HepG2 (cell line): ENCODE results near the gene SLC35F6. TPM values are rescaled to one million over a fixed set of nuclear protein-coding genes. Genes with fewer than 3 reads are reported as not detected.
A peak's percentile ranks its signal among the peaks of the same experiment; 100 is the strongest.

Source experiments
- ATAC-seq: fragments of 200-7000 bp; cut with Tn5 transposase; 3 replicates; pipeline ENCODE4 v1.9.1; 2020; ENCODE audit warnings: mild to moderate bottlenecking, moderate library complexity
- BruUV-seq: library from RNA; stranded (reverse); fragments of 400-500 nt; replicated peaks from 2 replicates; lab custom pipeline; 2021; lab: Mats Ljungman, UMichigan
- CTCF ChIA-PET: fragments of 300-600 bp; formaldehyde crosslinking; extraction: SDS; loops from one replicate; lab custom pipeline; 2021; ENCODE audit warnings: low total read pairs, inconsistent platforms, low intra/inter-chr PET ratio; lab: Yijun Ruan, JAX
- POLR2A ChIA-PET: fragments of 350-600 bp; sonication (Branson Sonifier 250); formaldehyde crosslinking; loops from one replicate; lab custom pipeline; 2020; ENCODE audit warnings: antibody characterized with exemption, inconsistent platforms; lab: Yijun Ruan, JAX
- DNase-seq: peaks from one replicate; pipeline ENCODE4 v3.0.0-alpha.2; 2015; ENCODE audit warnings: low spot score
- FAIRE-seq: peaks from 3 replicates; lab custom pipeline; 2011; peaks lifted over from hg19 to GRCh38; lab: Jason Lieb, UNC
- H2AFZ ChIP-seq: one replicate; pipeline ENCODE4 v1.6.1; 2011; ENCODE audit warnings: low read length, inconsistent platforms
- H3K27ac ChIP-seq: fragments of 300-600 bp; 3 replicates; pipeline ENCODE4 v1.8.0; 2011; ENCODE audit warnings: mixed run types, mild to moderate bottlenecking, mixed read lengths, low read length, inconsistent platforms; ENCODE audit not compliant: insufficient read depth; ENCODE audit errors: extremely low read length
- H3K27me3 ChIP-seq, 2 experiments: fragments of 200-600 bp in 1 of 2; 2 replicates in 1 of 2; 3 replicates in 1 of 2; pipeline versions ENCODE4 v1.6.0 to v1.8.0; 2011; ENCODE audit warnings: low read length in 2 of 2, mild to moderate bottlenecking in 2 of 2, moderate library complexity in 2 of 2, inconsistent platforms in 1 of 2; ENCODE audit not compliant: insufficient read depth in 2 of 2, control insufficient read depth in 1 of 2
- H3K36me3 ChIP-seq, 2 experiments: fragments of 200-600 bp in 1 of 2; replicated peaks in 1 of 2; 2 replicates in 1 of 2; 3 replicates in 1 of 2; pipeline versions ENCODE4 v1.5.1 to v1.8.0; 2011; ENCODE audit warnings: low read length in 2 of 2, inconsistent platforms in 1 of 2; ENCODE audit not compliant: insufficient read depth in 2 of 2, control insufficient read depth in 1 of 2
- H3K4me1 ChIP-seq: 2 replicates; pipeline ENCODE4 v1.5.1; 2012; ENCODE audit warnings: low read length, inconsistent platforms; ENCODE audit not compliant: insufficient read depth
- H3K4me2 ChIP-seq: 2 replicates; pipeline ENCODE4 v1.6.0; 2011; ENCODE audit warnings: low read depth, low read length, inconsistent platforms
- H3K4me3 ChIP-seq, 3 experiments: fragments of 200-600 bp in 1 of 3; sonication (generic), shearing (Covaris generic) in 1 of 3; replicated peaks in 1 of 3; 2 replicates each; pipeline ENCODE4 v1.5.1; 2011 to 2016; ENCODE audit warnings: low read length in 3 of 3, inconsistent platforms in 2 of 3, low read depth in 2 of 3, mild to moderate bottlenecking in 2 of 3, control low read depth in 1 of 3, mixed read lengths in 1 of 3; ENCODE audit not compliant: insufficient read depth in 1 of 3
- H3K79me2 ChIP-seq: one replicate; pipeline ENCODE4 v1.6.1; 2011; ENCODE audit warnings: low read length, inconsistent platforms; ENCODE audit not compliant: insufficient read depth
- H3K9ac ChIP-seq: 2 replicates; pipeline ENCODE4 v1.6.0; 2011; ENCODE audit warnings: mild to moderate bottlenecking, low read depth, low read length, inconsistent platforms; ENCODE audit not compliant: insufficient read depth
- H3K9me3 ChIP-seq: 2 replicates; pipeline ENCODE4 v1.5.1; 2012; ENCODE audit warnings: mild to moderate bottlenecking, low read length
- H4K20me1 ChIP-seq: 2 replicates; pipeline ENCODE4 v1.6.0; 2011; ENCODE audit warnings: inconsistent platforms, mild to moderate bottlenecking, low read length, moderate library complexity; ENCODE audit not compliant: insufficient read depth
- MAFF ChIP-seq: IDR thresholded peaks from 2 replicates; pipeline ENCODE4 v1.6.1; 2011; ENCODE audit warnings: low read depth, low read length, improper control_type of control experiment
- MAFK ChIP-seq, 2 experiments: IDR thresholded peaks in 1 of 2; conservative IDR thresholded peaks in 1 of 2; 2 replicates each; pipeline ENCODE4 v1.6.1; 2011; ENCODE audit warnings: improper control_type of control experiment in 2 of 2, low read length in 2 of 2
- PITX1 ChIP-seq: sonication (generic); formaldehyde crosslinking; IDR thresholded peaks from 2 replicates; pipeline ENCODE4 v1.5.1; 2020; ENCODE audit warnings: mild to moderate bottlenecking, missing genetic modification reagents
- SATB2 ChIP-seq: sonication (generic); formaldehyde crosslinking; IDR thresholded peaks from 2 replicates; pipeline ENCODE4 v1.5.0; 2020; ENCODE audit warnings: missing genetic modification reagents
- UBTF ChIP-seq: sonication (generic); formaldehyde crosslinking; IDR thresholded peaks from 2 replicates; pipeline ENCODE4 v1.4.0; 2020; ENCODE audit warnings: mild to moderate bottlenecking, missing genetic modification reagents
- ZNF24 ChIP-seq: fragments of 450-650 bp; IDR thresholded peaks from 2 replicates; pipeline ENCODE4 v1.6.1; 2017; ENCODE audit warnings: antibody characterized with exemption, mild to moderate bottlenecking
- ZNF337 ChIP-seq: sonication (generic); formaldehyde crosslinking; IDR thresholded peaks from 2 replicates; pipeline ENCODE4 v1.5.1; 2020; ENCODE audit warnings: missing genetic modification reagents, low read depth, mild to moderate bottlenecking, borderline replicate concordance
- ZNF629 ChIP-seq: sonication (generic); formaldehyde crosslinking; conservative IDR thresholded peaks from 2 replicates; pipeline ENCODE4 v1.5.0; 2020; ENCODE audit warnings: missing genetic modification reagents
- ZNF672 ChIP-seq: sonication (generic); formaldehyde crosslinking; IDR thresholded peaks from 2 replicates; pipeline ENCODE4 v1.8.1; 2022; ENCODE audit warnings: missing genetic modification reagents
- ZNF691 ChIP-seq: sonication (generic); formaldehyde crosslinking; IDR thresholded peaks from 2 replicates; pipeline ENCODE4 v1.4.0; 2020; ENCODE audit warnings: missing genetic modification reagents, low read depth, mild to moderate bottlenecking, borderline replicate concordance
- WGBS: methylation state at CpG from one replicate; pipeline ENCODE4 v1.1.6; 2017; ENCODE audit warnings: low lambda C conversion rate; 5-methylcytosine and 5-hydroxymethylcytosine counted together
- in situ Hi-C: cut with HindIII; loops from 2 replicates; pipeline ENCODE4 v1.10.0; 2017; ENCODE audit warnings: low pct_unique_long_range_greater_than_20kb; ENCODE audit not compliant: extremely low pct_ligation_motif_present
- intact Hi-C: fragments of 100-400 bp; cut with micrococcal nuclease; formaldehyde crosslinking; loops from one replicate; pipeline ENCODE4 v1.10.0; 2022; ENCODE audit not compliant: unreplicated experiment
- polyA plus RNA-seq, 8 experiments: library from polyadenylated mRNA; depleted of rRNA in 3 of 8; stranded (reverse) in 7 of 8; unstranded in 1 of 8; fragments of >200 nt; fragmentation: Illumina TruSeq in 4 of 8; extraction: Trizol in 4 of 8; gene quantifications; 2 replicates each; pipeline versions ENCODE4 v1.2.1 to v1.2.3, GENCODE V29; 2011 to 2016; ENCODE audit warnings: low read depth in 4 of 8, missing spikeins in 1 of 8, mixed read lengths in 1 of 8; ENCODE audit not compliant: insufficient read depth in 1 of 8
- total RNA-seq, 5 experiments: library from RNA; depleted of rRNA; stranded (reverse); fragments of >200 nt; fragmentation: Illumina TruSeq; extraction: Trizol; gene quantifications; 2 replicates each; pipeline ENCODE4 v1.2.3, GENCODE V29; 2016; ENCODE audit warnings: low read depth in 1 of 5

Gene SLC35F6
- total and polyA plus RNA-seq, 2 of the 13 experiments (the other 11 are each of a cell fraction or from before 2014, with no cell fraction given), result 15.2 to 21.2 TPM

GRCh38 chr2:26811791-26812694 is 48.0 kb downstream of the SLC35F6 start:
- Histone ChIP-seq H2AFZ (no peak overlapping the region), H3K36me3 (no peaks in the 10 kb centered on the region), H3K27ac (no peak overlapping the region), H3K4me1 (no peaks in the 10 kb centered on the region), H4K20me1 (no peaks in the 10 kb centered on the region), H3K9ac (no peak overlapping the region), H3K27me3 (peaks cover 6 to 40% of the 10 kb centered on the region in 2 experiments; a peak in 3 of 5 replicates), H3K79me2 (no peaks in the 10 kb centered on the region), H3K4me3 (no peak overlapping the region), H3K4me2 (no peak overlapping the region), H3K9me3 (no peaks in the 10 kb centered on the region)
- FAIRE-seq (no peak), ATAC-seq (peak; percentile 58), DNase-seq (no peak)
- ChIA-PET CTCF (no interaction called here), POLR2A (no interaction called here)
- no TSS peak for BruUV-seq
- in situ Hi-C loops, result no loop called here
- no peak for TF ChIP-seq ZNF337 (CRISPR knock-in tag)
- no peak for TF ChIP-seq UBTF (CRISPR knock-in tag)
- TF ChIP-seq ZNF672 (CRISPR knock-in tag), result no peak
- peak; percentile 63 to 77 for TF ChIP-seq MAFK (conservative IDR thresholded peaks at IDR 0.05 in 1 of 2, IDR thresholded peaks at IDR 0.05 in 1 of 2; ENCODE audit: low read length in 2 of 2)
- no peak for TF ChIP-seq ZNF24
- TF ChIP-seq MAFF, result 0 out of 2 replicates have a peak, but pooled peaks have one; percentile 45
- TF ChIP-seq ZNF629, result peak; percentile 81
- TF ChIP-seq PITX1 (CRISPR knock-in tag), result no peak
- no peak for TF ChIP-seq SATB2
- TF ChIP-seq ZNF691 (CRISPR knock-in tag), result no peak
- 22% methylated on average over 14 of the region's 14 CpGs for WGBS
- intact Hi-C loops, result no loop called here
